NCI-H1930 (cell line): ENCODE measurements around the gene GASK1B.
A peak's percentile ranks its signal among the peaks of the same experiment; 100 is the strongest.

Experiments used
- DNase-seq, 2 experiments: peaks; one replicate each; lab custom pipeline; 2025; lab: John Stamatoyannopoulos, UW

GASK1B gene

DNA sequence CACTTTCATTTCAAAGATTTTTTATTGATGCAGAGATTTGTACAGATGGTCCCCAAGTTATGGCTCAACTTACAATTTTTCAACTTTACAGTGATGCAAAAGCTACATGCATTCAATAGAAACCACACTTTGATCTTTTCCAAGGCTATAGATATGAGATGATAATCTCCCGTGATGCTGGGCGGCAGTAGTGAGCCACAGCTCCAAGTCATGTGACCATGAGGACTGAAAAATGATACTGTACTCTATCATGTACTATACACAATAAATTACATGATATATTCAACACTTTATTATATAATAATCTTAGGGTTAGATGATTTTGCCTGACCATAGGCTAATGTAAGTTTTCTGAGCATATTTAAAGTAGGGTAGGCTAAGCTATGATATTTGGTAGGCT lies 14.0 kb upstream of the GASK1B start:
- no peak for DNase-seq

- DNase-seq, result peak; percentile 39 to 49
These were observed 9.9 kb upstream of the GASK1B start for GRCh38 chr4:158182736-158183135.

DNA sequence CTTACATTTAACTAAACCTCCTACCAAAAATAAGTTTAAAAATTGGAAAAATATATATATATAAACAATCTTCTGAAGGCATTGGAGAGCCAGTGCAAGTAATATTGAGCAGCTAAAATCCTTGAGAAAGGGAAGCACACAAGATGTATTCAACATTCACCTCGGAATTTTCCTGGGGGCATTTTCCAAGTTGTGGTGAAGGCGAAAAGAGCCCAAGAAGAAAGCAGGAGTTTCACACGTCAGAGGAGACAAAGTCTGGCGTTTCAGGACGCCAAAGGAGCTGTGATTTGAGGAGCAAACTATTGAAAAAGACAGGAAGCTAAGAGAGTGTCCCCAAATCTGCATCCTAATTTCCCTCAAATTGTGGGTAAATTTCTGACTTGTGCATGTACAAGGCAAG lies 9.1 kb upstream of the GASK1B start:
- DNase-seq, result no peak

- no peak for DNase-seq
These were observed 6.6 kb upstream of the GASK1B start for GRCh38 chr4:158179465-158179864.

GRCh38 chr4:158176776-158177175 lies 4.0 kb upstream of the GASK1B start:
- no peak for DNase-seq

DNA sequence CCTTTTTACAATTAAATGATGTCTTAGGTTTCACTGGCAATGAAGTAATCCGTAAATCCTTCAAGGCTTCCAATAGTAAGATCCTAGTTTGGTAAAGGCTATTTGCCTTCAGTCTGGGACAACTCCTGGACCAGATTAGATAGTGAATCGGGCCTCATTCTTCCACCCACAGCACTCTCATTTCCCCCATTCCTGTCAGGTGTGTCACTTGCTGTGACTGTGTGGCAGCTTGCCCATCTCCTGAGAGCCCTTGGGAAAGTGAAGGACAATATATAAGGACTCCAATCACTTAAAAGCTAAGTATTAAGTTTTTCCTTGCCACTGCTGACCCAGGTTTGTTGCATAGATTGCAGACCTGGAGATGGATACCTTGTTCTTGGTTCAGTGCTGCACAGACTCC lies 3.3 kb upstream of the GASK1B start:
- no peak for DNase-seq

DNA sequence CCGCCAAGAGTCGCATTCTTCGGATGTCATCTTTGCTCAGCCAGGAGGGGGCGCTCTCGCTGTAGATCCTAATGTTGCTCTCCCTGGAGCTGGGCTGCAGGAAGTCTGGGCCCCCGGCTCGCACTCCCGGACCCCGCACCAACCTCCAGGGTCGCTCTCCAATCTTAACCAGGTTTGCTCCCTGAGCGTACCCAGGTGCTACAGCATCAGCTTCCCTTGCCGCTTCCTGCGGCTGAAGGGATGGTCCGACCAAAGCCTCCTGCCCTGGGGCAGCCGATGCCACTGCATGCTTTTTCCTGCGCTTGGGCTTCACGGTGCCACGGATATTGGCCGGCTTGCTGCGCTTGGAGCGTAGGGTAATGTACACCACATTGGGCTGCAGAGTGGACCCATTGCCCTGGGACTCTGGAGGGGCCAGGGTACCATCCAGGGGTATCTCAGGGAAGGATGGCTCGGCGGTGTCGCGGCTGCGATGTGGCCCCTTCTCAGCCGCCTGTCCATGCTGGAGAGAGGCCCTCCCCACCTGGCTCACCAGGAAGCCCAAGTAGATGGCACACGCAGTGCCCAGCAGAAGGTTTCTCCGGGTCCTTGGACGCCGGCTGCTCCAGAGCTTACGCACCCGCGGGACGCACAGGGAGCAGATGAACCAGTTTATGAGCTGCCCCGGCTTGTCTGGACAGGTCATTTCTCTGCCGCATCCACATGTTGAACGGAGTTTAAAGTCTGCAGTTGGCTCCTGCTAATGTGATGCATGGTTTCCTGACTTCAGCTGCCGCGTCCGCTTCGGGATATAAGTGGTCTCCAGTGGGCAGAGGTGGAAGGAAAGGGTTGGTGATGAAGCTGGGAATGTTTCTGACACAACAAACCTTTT lies 1.9 kb downstream of the GASK1B start:
- DNase-seq, result no peak

- no peak for DNase-seq
These were observed 2.7 kb downstream of the GASK1B start for GRCh38 chr4:158169931-158170690.

DNA sequence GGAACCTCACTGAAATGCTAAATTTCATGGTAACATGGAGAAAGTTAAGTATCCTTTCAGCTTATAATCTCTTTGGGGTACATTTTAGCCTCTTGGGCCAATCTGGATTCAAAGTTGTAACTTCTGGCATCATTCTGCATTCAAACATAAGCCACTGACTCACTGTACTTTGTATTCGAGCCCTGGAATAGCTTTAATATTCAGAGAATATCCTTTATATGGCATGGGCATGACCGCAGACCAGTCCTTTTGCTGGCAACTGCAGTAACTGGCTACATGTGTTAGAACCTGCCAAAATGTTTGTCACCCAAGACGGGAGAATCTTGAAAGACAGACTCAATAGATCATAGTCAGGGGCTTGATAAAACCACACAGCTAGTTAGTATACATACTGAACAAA lies 3.3 kb downstream of the GASK1B start:
- DNase-seq, result no peak

- DNase-seq, result no peak
These were observed 4.2 kb downstream of the GASK1B start for GRCh38 chr4:158168606-158169005.

GRCh38 chr4:158166701-158167100 lies 6.1 kb downstream of the GASK1B start:
- no peak for DNase-seq

- DNase-seq, result no peak
These were observed 8.0 kb downstream of the GASK1B start for GRCh38 chr4:158164768-158165213.

DNA sequence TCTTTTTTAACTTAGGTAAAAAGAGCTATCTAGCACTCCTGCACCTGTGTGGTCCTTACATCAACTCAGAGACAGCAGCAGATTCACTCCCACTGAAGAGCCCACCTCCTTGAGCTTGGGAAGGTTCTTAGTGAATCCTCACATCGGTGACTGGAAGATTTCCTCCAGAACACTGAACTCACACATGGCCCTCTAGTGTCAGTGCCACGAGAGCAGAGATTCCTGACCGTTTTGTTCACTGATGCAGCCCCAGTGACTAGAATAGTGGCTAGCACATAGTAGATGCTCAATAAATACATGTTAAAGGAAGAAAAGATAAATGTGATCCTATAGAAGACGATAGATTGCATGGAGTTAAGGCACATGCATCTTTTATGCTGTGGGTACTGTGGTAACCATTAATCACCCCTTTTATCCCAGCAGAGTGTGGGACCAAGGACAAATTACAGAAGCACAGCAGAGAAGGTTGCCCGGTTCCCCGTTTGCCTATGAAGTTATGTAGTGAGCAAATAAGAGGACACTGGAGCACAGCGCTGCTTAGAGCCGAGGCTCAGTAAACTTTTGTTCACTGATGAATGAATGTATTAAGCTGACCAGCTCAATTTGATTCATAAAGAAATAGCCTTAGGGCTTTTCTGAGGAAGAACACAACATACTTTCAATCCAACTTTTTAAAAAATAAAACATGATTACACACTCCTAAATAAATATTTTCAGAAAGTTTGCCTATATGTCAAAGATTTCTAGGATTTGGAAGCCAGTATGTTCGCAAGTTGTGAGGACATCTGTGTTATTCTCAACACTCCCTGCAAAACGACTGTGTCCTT lies 8.7 kb downstream of the GASK1B start:
- no peak for DNase-seq

DNA sequence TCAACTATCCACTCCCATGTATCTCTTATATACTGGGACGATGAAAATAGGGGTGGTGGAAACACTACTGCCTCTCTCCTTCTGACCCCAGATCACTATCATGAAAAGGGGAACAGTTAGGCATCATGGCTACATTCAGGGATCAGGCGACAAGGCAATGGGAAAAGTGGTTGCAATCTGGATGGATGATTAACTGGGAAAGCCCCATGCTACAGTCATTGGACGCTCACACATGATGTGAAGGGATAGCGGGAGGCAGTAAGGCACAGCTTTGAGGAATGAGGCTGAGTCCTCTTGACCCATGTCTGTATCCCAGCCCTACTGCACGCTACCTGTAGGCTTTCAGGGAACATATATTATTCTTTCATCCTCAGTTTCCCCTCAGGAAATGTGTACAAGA lies 10.2 kb downstream of the GASK1B start:
- no peak for DNase-seq

GRCh38 chr4:158161551-158162354 lies 11.1 kb downstream of the GASK1B start:
- no peak for DNase-seq

DNA sequence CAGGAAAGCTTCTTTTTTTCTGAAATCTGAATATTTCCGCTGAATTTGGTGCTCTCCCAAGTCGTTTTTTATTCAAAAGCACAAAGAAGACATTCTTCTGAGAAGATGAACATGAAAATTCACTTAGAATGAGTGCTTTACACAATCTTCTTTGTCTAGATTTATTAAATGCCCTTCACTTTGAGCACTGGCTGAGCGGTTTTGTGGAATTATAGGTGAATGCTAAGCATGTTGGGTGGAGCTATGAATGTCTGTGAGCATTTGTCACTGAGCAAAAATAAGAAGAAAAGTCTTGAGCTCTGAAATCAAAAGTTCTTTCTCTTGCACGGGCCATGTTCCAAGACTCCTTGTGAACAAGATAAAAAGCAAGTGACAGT lies 13.1 kb downstream of the GASK1B start:
- DNase-seq, result no peak

GRCh38 chr4:158159054-158159717 lies 13.6 kb downstream of the GASK1B start:
- no peak for DNase-seq

GRCh38 chr4:158157412-158157811 lies 15.4 kb downstream of the GASK1B start:
- no peak for DNase-seq

DNA sequence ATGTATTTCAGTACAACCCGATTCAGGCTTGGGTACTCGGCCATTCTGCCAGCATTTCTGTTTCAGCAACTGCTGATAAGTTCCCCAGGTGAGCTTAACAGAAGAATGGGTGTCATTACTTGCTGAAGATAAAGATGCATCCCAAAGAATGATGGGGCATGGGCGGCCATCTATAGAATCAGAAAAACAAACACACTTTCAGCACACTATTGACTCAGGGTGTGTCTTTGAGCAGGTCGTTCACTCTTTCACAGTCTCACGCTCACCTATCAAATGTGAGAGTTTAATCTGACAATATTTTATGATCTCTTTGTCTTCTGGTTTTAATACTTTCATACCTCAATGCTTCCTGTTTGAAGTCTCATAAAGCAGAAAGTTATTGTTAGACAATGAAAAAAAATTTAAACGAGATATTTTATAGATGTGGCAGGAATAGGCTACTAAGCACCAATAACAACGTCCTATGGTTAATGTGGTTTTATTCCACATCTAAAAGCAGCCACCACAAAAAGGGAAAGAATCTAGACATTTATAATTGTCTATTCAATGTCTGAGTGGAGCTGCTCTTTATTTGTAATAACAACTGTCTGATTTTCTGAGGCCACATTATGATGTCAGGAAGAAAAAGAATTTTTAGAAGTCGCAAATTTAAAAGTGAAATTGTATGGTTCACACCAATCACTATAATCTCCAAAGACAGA lies 17.0 kb downstream of the GASK1B start:
- no peak for DNase-seq

- no peak for DNase-seq
These were observed 25.7 kb downstream of the GASK1B start for GRCh38 chr4:158147151-158147550.
